ENCODE data around the gene GALT.
A peak's percentile ranks its signal among the peaks of the same experiment; 100 is the strongest.
"Not testable (repeated sequence)": the region's sequence is repeated elsewhere in the genome, so short reads cannot be mapped to it uniquely, and the experiment has no call there.

The GALT gene

GRCh38 chr9:34636791-34637355 is 9.6 kb upstream of the GALT start:
- H3K27me3 ChIP-seq (ENCODE audit: control insufficient read depth in 1 of 2, insufficient read depth in 2 of 2, low read length in 2 of 2) = no peaks in the 10 kb centered on the region
- peak overlapping the region; percentile 76 to 90 for H3K4me3 ChIP-seq (ENCODE audit: low read depth in 1 of 2, low read length in 2 of 2)
- peak overlapping the region; percentile 72 for H3K27ac ChIP-seq (ENCODE audit: low read depth, low read length)
- peaks cover 4 to 15% of the 10 kb centered on the region in 2 donors for H3K36me3 ChIP-seq (ENCODE audit: control insufficient read depth in 1 of 2, insufficient read depth in 2 of 2, low read length in 2 of 2)
- H3K9me3 ChIP-seq (ENCODE audit: control insufficient read depth in 1 of 2, low read length in 2 of 2) = no peaks in the 10 kb centered on the region
- peaks cover 21 to 31% of the 10 kb centered on the region in 2 donors for H3K4me1 ChIP-seq (ENCODE audit: control insufficient read depth in 1 of 2, insufficient read depth in 2 of 2, low read length in 2 of 2)
- peak overlapping the region; percentile 89 to 94 for H3K9ac ChIP-seq (ENCODE audit: low read depth in 1 of 2, low read length in 2 of 2)

- Histone ChIP-seq H3K27me3 (ENCODE audit: control insufficient read depth in 1 of 2, insufficient read depth in 2 of 2, low read length in 2 of 2) (no peaks in the 10 kb centered on the region), H3K9ac (ENCODE audit: low read depth in 1 of 2, low read length in 2 of 2) (peak within 1 kb of the TSS; percentile 89 to 94), H3K36me3 (ENCODE audit: control insufficient read depth in 1 of 2, insufficient read depth in 2 of 2, low read length in 2 of 2) (peaks cover 4 to 15% of the 10 kb centered on the region in 2 donors), H3K9me3 (ENCODE audit: control insufficient read depth in 1 of 2, low read length in 2 of 2) (no peaks in the 10 kb centered on the region), H3K4me3 (ENCODE audit: low read depth in 1 of 2, low read length in 2 of 2) (peak within 1 kb of the TSS; percentile 76 to 90), H3K27ac (ENCODE audit: low read depth, low read length) (peak within 1 kb of the TSS; percentile 72), H3K4me1 (ENCODE audit: control insufficient read depth in 1 of 2, insufficient read depth in 2 of 2, low read length in 2 of 2) (peaks cover 21 to 31% of the 10 kb centered on the region in 2 donors)
These were observed 8.9 kb upstream of the GALT start, which contains the start of gene SIGMAR1 for GRCh38 chr9:34637356-34638137. Gene SIGMAR1, minus strand, starts transcription at chr9:34637787. Its CDS starts 90 bp downstream, at chr9:34637697.

GRCh38 chr9:34638138-34638445 is 8.4 kb upstream of the GALT start:
- no peaks in the 10 kb centered on the region for H3K27me3 ChIP-seq (ENCODE audit: control insufficient read depth in 1 of 2, insufficient read depth in 2 of 2, low read length in 2 of 2)
- peak overlapping the region; percentile 72 for H3K27ac ChIP-seq (ENCODE audit: low read depth, low read length)
- H3K4me3 ChIP-seq (ENCODE audit: low read depth in 1 of 2, low read length in 2 of 2) = peak overlapping the region; percentile 76 to 90
- peaks cover 4 to 15% of the 10 kb centered on the region in 2 donors for H3K36me3 ChIP-seq (ENCODE audit: control insufficient read depth in 1 of 2, insufficient read depth in 2 of 2, low read length in 2 of 2)
- peak overlapping the region; percentile 89 to 94 for H3K9ac ChIP-seq (ENCODE audit: low read depth in 1 of 2, low read length in 2 of 2)
- no peaks in the 10 kb centered on the region for H3K9me3 ChIP-seq (ENCODE audit: control insufficient read depth in 1 of 2, low read length in 2 of 2)
- H3K4me1 ChIP-seq (ENCODE audit: control insufficient read depth in 1 of 2, insufficient read depth in 2 of 2, low read length in 2 of 2) = peaks cover 21 to 31% of the 10 kb centered on the region in 2 donors

- peaks cover 18 to 31% of the 10 kb centered on the region in 2 donors for H3K4me1 ChIP-seq (ENCODE audit: control insufficient read depth in 1 of 2, insufficient read depth in 2 of 2, low read length in 2 of 2)
- H3K27ac ChIP-seq (ENCODE audit: low read depth, low read length); H3K9ac ChIP-seq (ENCODE audit: low read depth in 1 of 2, low read length in 2 of 2); H3K4me3 ChIP-seq (ENCODE audit: low read depth in 1 of 2, low read length in 2 of 2); H3K27me3 ChIP-seq (ENCODE audit: control insufficient read depth in 1 of 2, insufficient read depth in 2 of 2, low read length in 2 of 2); H3K9me3 ChIP-seq (ENCODE audit: control insufficient read depth in 1 of 2, low read length in 2 of 2): not testable (repeated sequence)
- peaks cover 4 to 15% of the 10 kb centered on the region in 2 donors for H3K36me3 ChIP-seq (ENCODE audit: control insufficient read depth in 1 of 2, insufficient read depth in 2 of 2, low read length in 2 of 2)
These were observed 7.2 kb upstream of the GALT start for GRCh38 chr9:34639322-34639721.

GRCh38 chr9:34642679-34643078 is 3.8 kb upstream of the GALT start:
- peaks cover 29 to 40% of the 10 kb centered on the region in 2 donors for H3K4me1 ChIP-seq (ENCODE audit: control insufficient read depth in 1 of 2, insufficient read depth in 2 of 2, low read length in 2 of 2)
- no peak overlapping the region for H3K9ac ChIP-seq (ENCODE audit: low read depth in 1 of 2, low read length in 2 of 2)
- no peaks in the 10 kb centered on the region for H3K27me3 ChIP-seq (ENCODE audit: control insufficient read depth in 1 of 2, insufficient read depth in 2 of 2, low read length in 2 of 2)
- H3K27ac ChIP-seq (ENCODE audit: low read depth, low read length) = no peak overlapping the region
- H3K4me3 ChIP-seq (ENCODE audit: low read depth in 1 of 2, low read length in 2 of 2) = no peak overlapping the region
- H3K9me3 ChIP-seq (ENCODE audit: control insufficient read depth in 1 of 2, low read length in 2 of 2) = no peaks in the 10 kb centered on the region
- no peaks in the 10 kb centered on the region for H3K36me3 ChIP-seq (ENCODE audit: control insufficient read depth in 1 of 2, insufficient read depth in 2 of 2, low read length in 2 of 2)

- H3K9ac ChIP-seq (ENCODE audit: low read depth in 1 of 2, low read length in 2 of 2) = no peak overlapping the region
- no peaks in the 10 kb centered on the region for H3K27me3 ChIP-seq (ENCODE audit: control insufficient read depth in 1 of 2, insufficient read depth in 2 of 2, low read length in 2 of 2)
- no peaks in the 10 kb centered on the region for H3K9me3 ChIP-seq (ENCODE audit: control insufficient read depth in 1 of 2, low read length in 2 of 2)
- peaks cover 17 to 19% of the 10 kb centered on the region in 2 donors for H3K36me3 ChIP-seq (ENCODE audit: control insufficient read depth in 1 of 2, insufficient read depth in 2 of 2, low read length in 2 of 2)
- peaks cover 29 to 40% of the 10 kb centered on the region in 2 donors for H3K4me1 ChIP-seq (ENCODE audit: control insufficient read depth in 1 of 2, insufficient read depth in 2 of 2, low read length in 2 of 2)
- peak overlapping the region in 1 of 2 donors; percentile 29 for H3K4me3 ChIP-seq (ENCODE audit: low read depth in 1 of 2, low read length in 2 of 2)
- H3K27ac ChIP-seq (ENCODE audit: low read depth, low read length) = no peak overlapping the region
These were observed 1.6 kb upstream of the GALT start for GRCh38 chr9:34644766-34645314.

- no peaks in the 10 kb centered on the region for H3K9me3 ChIP-seq (ENCODE audit: control insufficient read depth in 1 of 2, low read length in 2 of 2)
- peaks cover 39 to 49% of the 10 kb centered on the region in 2 donors for H3K4me1 ChIP-seq (ENCODE audit: control insufficient read depth in 1 of 2, insufficient read depth in 2 of 2, low read length in 2 of 2)
- H3K4me3 ChIP-seq (ENCODE audit: low read depth in 1 of 2, low read length in 2 of 2) = peak overlapping the region; percentile 97 to 99
- H3K27me3 ChIP-seq (ENCODE audit: control insufficient read depth in 1 of 2, insufficient read depth in 2 of 2, low read length in 2 of 2) = no peaks in the 10 kb centered on the region
- H3K9ac ChIP-seq (ENCODE audit: low read depth in 1 of 2, low read length in 2 of 2) = peak overlapping the region; percentile 95 to 100
- H3K36me3 ChIP-seq (ENCODE audit: control insufficient read depth in 1 of 2, insufficient read depth in 2 of 2, low read length in 2 of 2) = peaks cover 17 to 28% of the 10 kb centered on the region in 2 donors
- H3K27ac ChIP-seq (ENCODE audit: low read depth, low read length) = peak overlapping the region; percentile 88
These were observed 569 bp downstream of the GALT start for GRCh38 chr9:34647084-34647403.

GRCh38 chr9:34647651-34648050 is 1.2 kb downstream of the GALT start:
- Histone ChIP-seq H3K4me3 (ENCODE audit: low read depth in 1 of 2, low read length in 2 of 2) (peak overlapping the region; percentile 97 to 99), H3K27ac (ENCODE audit: low read depth, low read length) (peak overlapping the region; percentile 88), H3K36me3 (ENCODE audit: control insufficient read depth in 1 of 2, insufficient read depth in 2 of 2, low read length in 2 of 2) (peaks cover 17 to 28% of the 10 kb centered on the region in 2 donors), H3K4me1 (ENCODE audit: control insufficient read depth in 1 of 2, insufficient read depth in 2 of 2, low read length in 2 of 2) (peaks cover 45 to 55% of the 10 kb centered on the region in 2 donors), H3K9ac (ENCODE audit: low read depth in 1 of 2, low read length in 2 of 2) (peak overlapping the region; percentile 95 to 100), H3K9me3 (ENCODE audit: control insufficient read depth in 1 of 2, low read length in 2 of 2) (no peaks in the 10 kb centered on the region), H3K27me3 (ENCODE audit: control insufficient read depth in 1 of 2, insufficient read depth in 2 of 2, low read length in 2 of 2) (no peaks in the 10 kb centered on the region)

GRCh38 chr9:34648673-34649072 is 2.2 kb downstream of the GALT start:
- Histone ChIP-seq H3K36me3 (ENCODE audit: control insufficient read depth in 1 of 2, insufficient read depth in 2 of 2, low read length in 2 of 2) (peaks cover 17 to 28% of the 10 kb centered on the region in 2 donors), H3K27ac (ENCODE audit: low read depth, low read length) (no peak overlapping the region), H3K4me3 (ENCODE audit: low read depth in 1 of 2, low read length in 2 of 2) (no peak overlapping the region), H3K4me1 (ENCODE audit: control insufficient read depth in 1 of 2, insufficient read depth in 2 of 2, low read length in 2 of 2) (peaks cover 56 to 61% of the 10 kb centered on the region in 2 donors), H3K27me3 (ENCODE audit: control insufficient read depth in 1 of 2, insufficient read depth in 2 of 2, low read length in 2 of 2) (no peaks in the 10 kb centered on the region), H3K9ac (ENCODE audit: low read depth in 1 of 2, low read length in 2 of 2) (no peak overlapping the region), H3K9me3 (ENCODE audit: control insufficient read depth in 1 of 2, low read length in 2 of 2) (no peaks in the 10 kb centered on the region)

GRCh38 chr9:34650816-34651215 is 4.3 kb downstream of the GALT start:
- Histone ChIP-seq H3K9ac (ENCODE audit: low read depth in 1 of 2, low read length in 2 of 2) (no peak overlapping the region), H3K27me3 (ENCODE audit: control insufficient read depth in 1 of 2, insufficient read depth in 2 of 2, low read length in 2 of 2) (no peaks in the 10 kb centered on the region), H3K27ac (ENCODE audit: low read depth, low read length) (peak overlapping the region; percentile 80), H3K4me3 (ENCODE audit: low read depth in 1 of 2, low read length in 2 of 2) (no peak overlapping the region), H3K9me3 (ENCODE audit: control insufficient read depth in 1 of 2, low read length in 2 of 2) (no peaks in the 10 kb centered on the region), H3K36me3 (ENCODE audit: control insufficient read depth in 1 of 2, insufficient read depth in 2 of 2, low read length in 2 of 2) (peaks cover 17 to 28% of the 10 kb centered on the region in 2 donors), H3K4me1 (ENCODE audit: control insufficient read depth in 1 of 2, insufficient read depth in 2 of 2, low read length in 2 of 2) (peaks cover 50 to 56% of the 10 kb centered on the region in 2 donors)
